Neural cell (in vitro differentiated cells): ENCODE results near the gene PAQR3.

ENCODE experiments used
- EP300 ChIP-seq: fragments of 450-650 bp; conservative IDR thresholded peaks from 2 replicates; pipeline ENCODE4 v1.6.1; 2014; ENCODE audit warnings: antibody characterized with exemption, mild to moderate bottlenecking, moderate library complexity; ENCODE audit not compliant: poor library complexity, severe bottlenecking
- EZH2 ChIP-seq: fragments of 200-600, 300-800 bp; shearing (Covaris generic), sonication (generic); IDR thresholded peaks from 2 replicates; pipeline ENCODE4 v1.6.1; 2014; ENCODE audit warnings: antibody characterized with exemption, low read length, borderline replicate concordance, mild to moderate bottlenecking; ENCODE audit not compliant: insufficient read depth, poor library complexity, severe bottlenecking
- MXI1 ChIP-seq: fragments of 450-650 bp; conservative IDR thresholded peaks from 2 replicates; pipeline ENCODE4 v1.6.1; 2014; ENCODE audit warnings: antibody characterized with exemption, mild to moderate bottlenecking; ENCODE audit not compliant: poor library complexity, severe bottlenecking
- POLR2AphosphoS5 ChIP-seq: IDR thresholded peaks from 2 replicates; pipeline ENCODE4 v1.6.1; 2012
- RAD21 ChIP-seq: fragments of 450-650 bp; conservative IDR thresholded peaks from 2 replicates; pipeline ENCODE4 v1.6.1; 2014; ENCODE audit warnings: antibody characterized with exemption, mild to moderate bottlenecking, moderate library complexity
- TAF1 ChIP-seq: IDR thresholded peaks from 2 replicates; pipeline ENCODE4 v1.6.1; 2012; ENCODE audit warnings: low read depth
- TF ChIP-seq, protein P1 (sequence below): fragments of 450-650 bp; IDR thresholded peaks from 2 replicates; pipeline ENCODE4 v1.5.1; 2014; ENCODE audit warnings: antibody characterized with exemption, mild to moderate bottlenecking, moderate library complexity; ENCODE audit not compliant: poor library complexity, severe bottlenecking

GRCh38 chr4:78926826-78927225 lies 12.4 kb downstream of the PAQR3 start:
- TF ChIP-seq RAD21 (no peak), POLR2AphosphoS5 (no peak), TAF1 (no peak), EZH2 (no peak), MXI1 (no peak), EP300 (no peak)
- TF ChIP-seq, protein P1, sequence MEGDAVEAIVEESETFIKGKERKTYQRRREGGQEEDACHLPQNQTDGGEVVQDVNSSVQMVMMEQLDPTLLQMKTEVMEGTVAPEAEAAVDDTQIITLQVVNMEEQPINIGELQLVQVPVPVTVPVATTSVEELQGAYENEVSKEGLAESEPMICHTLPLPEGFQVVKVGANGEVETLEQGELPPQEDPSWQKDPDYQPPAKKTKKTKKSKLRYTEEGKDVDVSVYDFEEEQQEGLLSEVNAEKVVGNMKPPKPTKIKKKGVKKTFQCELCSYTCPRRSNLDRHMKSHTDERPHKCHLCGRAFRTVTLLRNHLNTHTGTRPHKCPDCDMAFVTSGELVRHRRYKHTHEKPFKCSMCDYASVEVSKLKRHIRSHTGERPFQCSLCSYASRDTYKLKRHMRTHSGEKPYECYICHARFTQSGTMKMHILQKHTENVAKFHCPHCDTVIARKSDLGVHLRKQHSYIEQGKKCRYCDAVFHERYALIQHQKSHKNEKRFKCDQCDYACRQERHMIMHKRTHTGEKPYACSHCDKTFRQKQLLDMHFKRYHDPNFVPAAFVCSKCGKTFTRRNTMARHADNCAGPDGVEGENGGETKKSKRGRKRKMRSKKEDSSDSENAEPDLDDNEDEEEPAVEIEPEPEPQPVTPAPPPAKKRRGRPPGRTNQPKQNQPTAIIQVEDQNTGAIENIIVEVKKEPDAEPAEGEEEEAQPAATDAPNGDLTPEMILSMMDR, result no peak
